Right lobe of liver (tissue), 6 donors: ENCODE measurements around the gene SLC17A9. TPM values are rescaled to one million over a fixed set of nuclear protein-coding genes. Genes with fewer than 3 reads are reported as not detected.

Experiments
- ATAC-seq, 4 donors: fragments of 200-7000 bp; cut with Tn5 transposase; one replicate each; pipeline ENCODE4 v1.9.1; 2020; ENCODE audit warnings: mild to moderate bottlenecking in 4 of 4, moderate library complexity in 4 of 4
- DNase-seq, 3 donors: peaks; one replicate each; pipeline ENCODE4 v3.0.0-alpha.2; 2020
- H3K27ac ChIP-seq, 3 donors: fragments of 200-600 bp; one replicate each; pipeline ENCODE4 v1.8.0; 2022
- H3K27me3 ChIP-seq, 2 donors: fragments of 200-600 bp; one replicate each; pipeline ENCODE4 v1.8.0; 2022
- H3K36me3 ChIP-seq, 4 donors: fragments of 200-600 bp; sonication (generic) in 1 of 4; one replicate each; pipeline versions ENCODE4 v1.5.1 to v1.8.0; 2017 to 2022; ENCODE audit warnings: control low read depth in 1 of 4
- H3K4me1 ChIP-seq, 4 donors: fragments of 200-600 bp; sonication (generic) in 1 of 4; one replicate each; pipeline versions ENCODE4 v1.5.1 to v1.8.0; 2017 to 2022; ENCODE audit warnings: control low read depth in 1 of 4
- H3K4me3 ChIP-seq, 3 donors: fragments of 200-600 bp; one replicate each; pipeline ENCODE4 v1.8.0; 2022
- H3K9me3 ChIP-seq, 4 donors: fragments of 200-600 bp; sonication (generic) in 1 of 4; one replicate each; pipeline versions ENCODE4 v1.5.1 to v1.8.0; 2017 to 2022; ENCODE audit warnings: control low read depth in 1 of 4
- CTCF ChIP-seq, 4 donors: fragments of 200-600 bp in 3 of 4; fragments of 450-650 bp in 1 of 4; IDR thresholded peaks; one replicate each; pipeline versions ENCODE4 v1.5.1 to v1.8.0; 2016 to 2022; ENCODE audit warnings: antibody characterized with exemption in 4 of 4, mild to moderate bottlenecking in 2 of 4
- POLR2A ChIP-seq: fragments of 450-650 bp; IDR thresholded peaks from one replicate; pipeline ENCODE4 v1.6.1; 2017; ENCODE audit warnings: antibody characterized with exemption, mild to moderate bottlenecking
- WGBS: methylation state at CpG from one replicate; pipeline ENCODE4 v1.1.6; 2018; ENCODE audit warnings: low coverage, low lambda C conversion rate; ENCODE audit not compliant: insufficient coverage; ENCODE audit errors: missing lambda C conversion rate; 5-methylcytosine and 5-hydroxymethylcytosine counted together
- intact Hi-C, 2 donors: fragments of 100-400 bp; cut with DNase I; formaldehyde crosslinking; loops; one replicate each; pipeline versions ENCODE4 v1.11.2 to v1.14.1; 2022
- total RNA-seq, 6 experiments: library from RNA; depleted of rRNA in 2 of 6; stranded (reverse); fragments of >200 nt in 2 of 6; fragmentation: NEBNext Ultra II Directional in 3 of 6; extraction: Animal tissue kit (Norgen Biotek cat#: 25700) in 3 of 6; gene quantifications; one replicate each; pipeline versions ENCODE4 v1.1.0 to v1.2.4, GENCODE V29; 2016 to 2023
- donor health status: DM: no; HTN: yes; CAD: no.
- donor health status: DM: no; HTN: no; CAD: no.
- donor health status: DM: no; HTN: no; CAD: no.
- donor health status: DM: no; HTN: yes; CAD: no.
- donor health status: DM: no; HTN: yes; CAD: no.

SLC17A9 gene
- total RNA-seq, 6 experiments from 2014 or later, result 29.8 to 99.4 (median 54.1) TPM

GRCh38 chr20:62980380-62980960, 28.0 kb downstream of the SLC17A9 start:
- 45% methylated on average over 16 of the region's 19 CpGs for WGBS
- ATAC-seq, result no peak

GRCh38 chr20:62980970-62981369, 28.5 kb downstream of the SLC17A9 start:
- Histone ChIP-seq H3K4me1 (no peaks in the 10 kb centered on the region), H3K27ac (no peak overlapping the region), H3K36me3 (no peaks in the 10 kb centered on the region), H3K9me3 (no peaks in the 10 kb centered on the region), H3K4me3 (no peak overlapping the region), H3K27me3 (no peaks in the 10 kb centered on the region)
- 49% methylated on average over 22 of the region's 28 CpGs for WGBS
- TF ChIP-seq CTCF (IDR thresholded peaks at IDR 0.05) (no peak), POLR2A (no peak)
- ATAC-seq (no peak), DNase-seq (no peak)
- intact Hi-C loops, result no loop called here

More at GRCh38 chr20:62980380-62980960, 28.0 kb downstream of the SLC17A9 start:
- intact Hi-C loops, result no loop called here
- Histone ChIP-seq H3K9me3 (no peaks in the 10 kb centered on the region), H3K4me1 (no peaks in the 10 kb centered on the region), H3K27me3 (no peaks in the 10 kb centered on the region), H3K4me3 (no peak overlapping the region), H3K36me3 (no peaks in the 10 kb centered on the region), H3K27ac (no peak overlapping the region)
- DNase-seq, result no peak
- TF ChIP-seq CTCF (IDR thresholded peaks at IDR 0.05) (no peak), POLR2A (no peak)

- Histone ChIP-seq H3K9me3 (no peaks in the 10 kb centered on the region), H3K4me1 (no peaks in the 10 kb centered on the region), H3K4me3 (no peak overlapping the region), H3K36me3 (no peaks in the 10 kb centered on the region), H3K27me3 (no peaks in the 10 kb centered on the region), H3K27ac (no peak overlapping the region)
- no peak for DNase-seq
- no peak for ATAC-seq
- intact Hi-C loops, result no loop called here
- WGBS, result 45% methylated on average over 5 of the region's 21 CpGs
- TF ChIP-seq POLR2A, result no peak
- TF ChIP-seq CTCF (IDR thresholded peaks at IDR 0.05), result no peak
Observed at GRCh38 chr20:62982124-62983075, 29.9 kb downstream of the SLC17A9 start.

GRCh38 chr20:62983210-62983609, 30.7 kb downstream of the SLC17A9 start:
- Histone ChIP-seq H3K9me3 (no peaks in the 10 kb centered on the region), H3K27me3 (no peaks in the 10 kb centered on the region), H3K36me3 (no peaks in the 10 kb centered on the region), H3K4me1 (no peaks in the 10 kb centered on the region), H3K27ac (no peak overlapping the region), H3K4me3 (no peak overlapping the region)
- DNase-seq, result no peak
- no peak for ATAC-seq
- intact Hi-C loops, result no loop called here
- 34% methylated on average over 3 of the region's 6 CpGs for WGBS
- TF ChIP-seq CTCF (IDR thresholded peaks at IDR 0.05) (no peak), POLR2A (no peak)
